IMR-90 (cell line): ENCODE results near the gene DENND1A. TPM values are rescaled to one million over a fixed set of nuclear protein-coding genes. Genes with fewer than 3 reads are reported as not detected.

ENCODE experiments used
- ATAC-seq: fragments of 200-7000 bp; cut with Tn5 transposase; 2 replicates; pipeline ENCODE4 v1.9.1; 2020; ENCODE audit warnings: low read depth, mild to moderate bottlenecking, moderate library complexity
- BruUV-seq: library from RNA; stranded (reverse); fragments of 400-500 nt; replicated peaks from 2 replicates; lab custom pipeline; 2021; lab: Mats Ljungman, UMichigan
- CTCF ChIA-PET: fragments of 300-600 bp; formaldehyde crosslinking; extraction: SDS; loops from one replicate; lab custom pipeline; 2021; ENCODE audit warnings: antibody characterized with exemption; lab: Yijun Ruan, JAX
- POLR2A ChIA-PET: fragments of 300-600 bp; sonication (Branson Sonifier 250); formaldehyde crosslinking; loops from one replicate; lab custom pipeline; 2022; ENCODE audit warnings: antibody characterized with exemption; ENCODE audit not compliant: unreplicated experiment; lab: Charles Lee
- DNase-seq: peaks from one replicate; pipeline ENCODE4 v3.0.0; 2013
- H2AFZ ChIP-seq: replicated peaks from 2 replicates; pipeline ENCODE3; 2013; ENCODE audit warnings: low read length, mild to moderate bottlenecking; ENCODE audit not compliant: poor library complexity
- H2AK5ac ChIP-seq: 2 replicates; pipeline ENCODE4 v1.6.1; 2013; ENCODE audit warnings: low read depth, low read length, inconsistent platforms
- H2AK9ac ChIP-seq: replicated peaks from 2 replicates; pipeline ENCODE3; 2013; ENCODE audit warnings: mild to moderate bottlenecking, low read depth, low read length, moderate library complexity; ENCODE audit not compliant: poor library complexity
- H2BK120ac ChIP-seq: 2 replicates; pipeline ENCODE4 v1.6.1; 2013; ENCODE audit warnings: low read depth, low read length, inconsistent platforms
- H2BK15ac ChIP-seq: 3 replicates; pipeline ENCODE4 v1.6.1; 2013; ENCODE audit warnings: low read depth, low read length, inconsistent platforms
- H2BK20ac ChIP-seq: 2 replicates; pipeline ENCODE4 v1.6.1; 2013; ENCODE audit warnings: low read depth, mild to moderate bottlenecking, inconsistent platforms, low read length, moderate library complexity
- H2BK5ac ChIP-seq: 2 replicates; pipeline ENCODE4 v1.6.1; 2013; ENCODE audit warnings: mild to moderate bottlenecking, low read depth, low read length, inconsistent platforms; ENCODE audit not compliant: poor library complexity, severe bottlenecking
- H3K14ac ChIP-seq: replicated peaks from 2 replicates; pipeline ENCODE4 v1.6.1; 2013; ENCODE audit warnings: low read depth, low read length, inconsistent platforms
- H3K18ac ChIP-seq: 2 replicates; pipeline ENCODE4 v1.6.1; 2013; ENCODE audit warnings: low read depth, low read length, control low read depth
- H3K23ac ChIP-seq: 2 replicates; pipeline ENCODE4 v1.6.1; 2013; ENCODE audit warnings: low read depth, low read length, inconsistent platforms
- H3K27ac ChIP-seq: 2 replicates; pipeline ENCODE4 v1.5.1; 2013; ENCODE audit warnings: mild to moderate bottlenecking, control low read depth, low read length; ENCODE audit not compliant: insufficient read depth
- H3K27me3 ChIP-seq: 2 replicates; pipeline ENCODE4 v1.6.1; 2013; ENCODE audit warnings: low read length; ENCODE audit not compliant: control insufficient read depth, insufficient read depth
- H3K36me3 ChIP-seq: 2 replicates; pipeline ENCODE4 v1.6.1; 2013; ENCODE audit warnings: low read length, mixed read lengths; ENCODE audit not compliant: control insufficient read depth, insufficient read depth
- H3K4ac ChIP-seq: 2 replicates; pipeline ENCODE4 v1.6.1; 2013; ENCODE audit warnings: low read depth, low read length, inconsistent platforms
- H3K4me1 ChIP-seq: 2 replicates; pipeline ENCODE4 v1.6.1; 2013; ENCODE audit warnings: low read length, mixed read lengths; ENCODE audit not compliant: control insufficient read depth, insufficient read depth
- H3K4me2 ChIP-seq: 2 replicates; pipeline ENCODE4 v1.6.1; 2013; ENCODE audit warnings: low read depth, mild to moderate bottlenecking, control low read depth, low read length, moderate library complexity
- H3K4me3 ChIP-seq: 2 replicates; pipeline ENCODE4 v1.5.1; 2013; ENCODE audit warnings: low read depth, mild to moderate bottlenecking, control low read depth, low read length, moderate library complexity; ENCODE audit not compliant: insufficient read depth
- H3K56ac ChIP-seq: 2 replicates; pipeline ENCODE4 v1.6.1; 2013; ENCODE audit warnings: low read length, inconsistent platforms; ENCODE audit not compliant: insufficient read depth; ENCODE audit errors: extremely low read depth
- H3K79me1 ChIP-seq, 2 experiments: 2 replicates each; pipeline ENCODE4 v1.6.1; 2013; ENCODE audit warnings: low read length in 2 of 2, inconsistent platforms in 1 of 2, low read depth in 1 of 2
- H3K9ac ChIP-seq: 2 replicates; pipeline ENCODE4 v1.6.1; 2013; ENCODE audit warnings: low read depth, low read length, control low read depth
- H3K9me1 ChIP-seq: 2 replicates; pipeline ENCODE4 v1.6.1; 2013; ENCODE audit warnings: low read length, inconsistent platforms; ENCODE audit not compliant: insufficient read depth
- H3K9me3 ChIP-seq: 2 replicates; pipeline ENCODE4 v1.6.1; 2013; ENCODE audit warnings: low read length; ENCODE audit not compliant: control insufficient read depth, insufficient read depth
- H4K20me1 ChIP-seq: 2 replicates; pipeline ENCODE4 v1.6.1; 2013; ENCODE audit warnings: low read length, inconsistent platforms; ENCODE audit not compliant: insufficient read depth
- H4K5ac ChIP-seq: 2 replicates; pipeline ENCODE4 v1.6.1; 2013; ENCODE audit warnings: mild to moderate bottlenecking, low read depth, low read length, control low read depth
- H4K8ac ChIP-seq, 2 experiments: 2 replicates each; pipeline ENCODE4 v1.6.1; 2013; ENCODE audit warnings: low read depth in 2 of 2, low read length in 2 of 2, control low read depth in 1 of 2, inconsistent platforms in 1 of 2
- H4K91ac ChIP-seq: 2 replicates; pipeline ENCODE4 v1.6.1; 2013; ENCODE audit warnings: low read depth, low read length, inconsistent platforms; ENCODE audit not compliant: insufficient read depth
- CHD1 ChIP-seq: IDR thresholded peaks from 2 replicates; pipeline ENCODE4 v1.6.1; 2012; ENCODE audit warnings: low read depth, low read length, improper control_type of control experiment
- MXI1 ChIP-seq: IDR thresholded peaks from 2 replicates; pipeline ENCODE4 v1.6.1; 2012; ENCODE audit warnings: low read depth, mild to moderate bottlenecking, low read length, moderate library complexity, borderline replicate concordance
- NFE2L2 ChIP-seq: fragments of 150-350 bp; IDR thresholded peaks from 2 replicates; pipeline ENCODE4 v1.6.1; 2016; ENCODE audit warnings: low read depth, mild to moderate bottlenecking, low read length
- RAD21 ChIP-seq: IDR thresholded peaks from 2 replicates; pipeline ENCODE4 v1.6.1; 2012; ENCODE audit warnings: low read length, improper control_type of control experiment
- SMC3 ChIP-seq: fragments of 150-350 bp; IDR thresholded peaks from 2 replicates; pipeline ENCODE4 v1.6.1; 2016; ENCODE audit warnings: low read depth, mild to moderate bottlenecking, antibody characterized with exemption, low read length, moderate library complexity
- WGBS, 2 experiments: methylation state at CpG; one replicate each; pipeline versions ENCODE4 v1.1.5 to v1.1.7; 2013; ENCODE audit warnings: missing lambda C conversion rate in 2 of 2; ENCODE audit not compliant: insufficient read length in 1 of 2; ENCODE audit errors: extremely low coverage in 2 of 2; 5-methylcytosine and 5-hydroxymethylcytosine counted together
- dilution Hi-C: fragments of 300-500 bp; cut with HindIII; formaldehyde crosslinking; loops from one replicate; pipeline ENCODE4 v1.14.3; 2018; ENCODE audit warnings: low sequenced_read_pairs; ENCODE audit not compliant: unreplicated experiment
- in situ Hi-C: fragments of 300-500 bp; cut with MboI; formaldehyde crosslinking; loops from 3 replicates; pipeline ENCODE4 v1.14.3; 2019; ENCODE audit warnings: low sequenced_read_pairs, inconsistent platforms, mixed read lengths
- intact Hi-C: fragments of 100-400 bp; cut with micrococcal nuclease; formaldehyde crosslinking; loops from 2 replicates; pipeline ENCODE4 v1.10.0; 2022
- polyA plus RNA-seq, 3 experiments: library from polyadenylated mRNA; depleted of rRNA; stranded (reverse); fragments of >200 nt; gene quantifications; 2 replicates each; pipeline ENCODE4 v1.2.3, GENCODE V29; 2012; ENCODE audit warnings: low replicate concordance in 1 of 3
- total RNA-seq: library from RNA; depleted of rRNA; stranded (reverse); fragments of >200 nt; gene quantifications from 2 replicates; pipeline ENCODE4 v1.2.3, GENCODE V29; 2012
- TF ChIP-seq, protein P1 (sequence below): fragments of 150-350 bp; IDR thresholded peaks from 2 replicates; pipeline ENCODE4 v1.6.1; 2017; ENCODE audit warnings: mild to moderate bottlenecking, antibody characterized with exemption, low read length, low read depth

Gene DENND1A
- total and polyA plus RNA-seq, 2 of the 4 experiments (the other 2 are of a cell fraction): 21.4 to 27.6 TPM

DNA sequence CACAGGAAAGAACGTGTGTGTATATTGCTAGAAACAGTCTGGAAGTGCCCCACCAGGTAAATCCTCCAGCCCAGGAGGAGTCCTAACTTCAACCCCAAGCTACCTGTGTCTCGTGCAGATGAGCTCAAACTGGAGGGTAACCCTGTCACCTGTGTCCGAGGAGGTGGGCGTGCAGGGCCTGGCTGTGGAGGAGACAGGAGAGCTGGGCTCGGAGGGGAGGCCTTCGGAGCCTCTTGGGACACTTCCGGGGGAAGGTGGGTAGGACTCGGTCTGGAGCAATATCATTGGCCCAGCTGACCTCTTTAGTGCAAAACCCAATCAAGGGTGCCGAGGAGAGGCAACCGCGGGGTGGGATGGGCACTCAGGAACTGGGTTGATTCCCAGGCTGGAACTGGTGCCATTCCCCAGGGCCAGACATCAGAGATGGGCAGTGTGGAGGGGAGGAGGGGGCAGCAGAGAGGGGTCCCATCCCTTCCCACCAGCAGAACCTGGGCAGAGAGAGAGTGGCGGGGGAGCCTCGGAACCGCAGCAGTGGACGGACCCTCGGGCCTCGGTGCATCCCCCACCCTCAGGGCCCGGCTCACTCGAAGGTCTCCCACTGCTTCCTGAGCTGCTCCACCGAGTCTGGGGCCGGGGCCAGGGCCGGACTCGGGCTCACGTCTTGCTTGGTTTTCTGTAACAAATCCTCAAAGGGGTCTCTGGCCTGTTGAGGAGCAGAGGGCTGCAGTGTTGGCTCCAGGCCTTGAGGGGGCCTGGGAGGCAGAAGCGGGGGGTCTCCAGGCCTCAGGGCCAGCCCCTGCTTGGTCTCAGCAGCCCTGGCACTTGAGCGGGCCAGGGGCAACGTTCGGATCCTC lies 548.8 kb downstream of the DENND1A start (continued):
- no peak for TF ChIP-seq CHD1

DNA sequence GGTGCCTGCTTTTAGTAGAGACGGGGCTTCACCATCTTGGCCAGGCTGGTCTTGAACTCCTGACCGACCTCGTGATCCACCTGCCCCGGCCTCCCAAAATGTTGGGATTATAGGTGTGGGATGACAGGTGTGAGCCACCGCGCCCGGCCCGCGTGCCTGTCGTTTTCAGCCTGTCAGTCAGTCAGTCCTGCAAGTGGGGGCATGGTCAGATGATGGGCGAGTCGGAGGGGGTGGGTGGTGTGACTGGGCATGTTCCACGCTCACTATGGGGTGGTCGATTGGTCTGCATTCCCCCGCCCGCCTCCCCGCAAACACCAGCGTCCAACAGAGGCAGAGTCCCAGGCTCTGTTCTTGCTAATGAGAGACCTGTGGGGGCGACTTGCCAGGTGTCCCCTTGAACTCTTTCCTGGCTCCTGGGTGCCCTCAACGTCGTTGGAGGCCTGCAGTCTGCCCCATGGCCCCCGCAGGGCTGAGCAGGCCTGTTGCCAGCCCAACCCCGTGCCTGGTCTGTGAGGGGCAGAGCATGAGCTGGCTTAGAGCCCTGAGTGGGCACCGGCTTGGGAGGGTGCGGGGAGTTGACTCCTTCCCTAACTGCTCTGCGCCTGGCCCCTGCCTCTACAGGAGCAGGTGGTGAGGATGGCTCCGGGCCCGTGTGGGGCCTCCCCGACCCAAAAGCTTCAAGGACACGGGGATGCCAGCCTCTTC lies 550.8 kb downstream of the DENND1A start:
- no peaks in the 10 kb centered on the region for H3K79me1 ChIP-seq
- H2AFZ ChIP-seq: no peak overlapping the region
- H3K27ac ChIP-seq: no peak overlapping the region
- H3K9me3 ChIP-seq: no peaks in the 10 kb centered on the region
- dilution Hi-C loops (no loop called here), in situ Hi-C loops (no loop called here), intact Hi-C loops (no loop called here)
- H2BK120ac ChIP-seq: no peak overlapping the region
- H3K18ac ChIP-seq: no peak overlapping the region
- no peak overlapping the region for H2BK20ac ChIP-seq
- no peak for ATAC-seq
- POLR2A ChIA-PET: no interaction called here
- H3K4ac ChIP-seq: no peak overlapping the region
- H2AK9ac ChIP-seq: no peak overlapping the region
- no peak overlapping the region for H4K91ac ChIP-seq
- no peak overlapping the region for H3K4me3 ChIP-seq
- no peak overlapping the region for H3K14ac ChIP-seq
- H2BK15ac ChIP-seq: no peak overlapping the region
- no peak for DNase-seq
- no peaks in the 10 kb centered on the region for H4K20me1 ChIP-seq
- no TSS peak for BruUV-seq
- H3K9ac ChIP-seq: no peak overlapping the region
- H2BK5ac ChIP-seq: no peak overlapping the region
- no peaks in the 10 kb centered on the region for H3K9me1 ChIP-seq
- WGBS, 2 experiments: 90% methylated on average over 10 of the region's 30 CpGs; no CpG with 5 or more reads in 1 of the 2 experiments
- H3K4me2 ChIP-seq: no peak overlapping the region
- H3K4me1 ChIP-seq: no peaks in the 10 kb centered on the region
- H3K56ac ChIP-seq: no peak overlapping the region
- CTCF ChIA-PET: no interaction called here
- no peak overlapping the region for H4K8ac ChIP-seq
- H2AK5ac ChIP-seq: no peak overlapping the region
- no peak overlapping the region for H3K23ac ChIP-seq
- no peaks in the 10 kb centered on the region; the same call in 1 of the 2 replicates for H3K36me3 ChIP-seq
- peaks cover 20% of the 10 kb centered on the region for H3K27me3 ChIP-seq
- no peak overlapping the region for H4K5ac ChIP-seq
- no peak for TF ChIP-seq SMC3
- TF ChIP-seq MXI1: no peak
- TF ChIP-seq RAD21: no peak
- TF ChIP-seq NFE2L2: no peak
- TF ChIP-seq, protein P1, sequence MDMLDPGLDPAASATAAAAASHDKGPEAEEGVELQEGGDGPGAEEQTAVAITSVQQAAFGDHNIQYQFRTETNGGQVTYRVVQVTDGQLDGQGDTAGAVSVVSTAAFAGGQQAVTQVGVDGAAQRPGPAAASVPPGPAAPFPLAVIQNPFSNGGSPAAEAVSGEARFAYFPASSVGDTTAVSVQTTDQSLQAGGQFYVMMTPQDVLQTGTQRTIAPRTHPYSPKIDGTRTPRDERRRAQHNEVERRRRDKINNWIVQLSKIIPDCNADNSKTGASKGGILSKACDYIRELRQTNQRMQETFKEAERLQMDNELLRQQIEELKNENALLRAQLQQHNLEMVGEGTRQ: no peak
